GM19324 (cell line): Measurements from ENCODE around the gene ERCC6.

Source experiments
- ATAC-seq: cut with Tn5 transposase; IDR thresholded peaks from one replicate; pipeline ENCODE4 v1.9.1; 2021; ENCODE audit warnings: mild to moderate bottlenecking, moderate library complexity; ENCODE audit not compliant: unreplicated experiment, low FRiP score

ERCC6 gene

DNA sequence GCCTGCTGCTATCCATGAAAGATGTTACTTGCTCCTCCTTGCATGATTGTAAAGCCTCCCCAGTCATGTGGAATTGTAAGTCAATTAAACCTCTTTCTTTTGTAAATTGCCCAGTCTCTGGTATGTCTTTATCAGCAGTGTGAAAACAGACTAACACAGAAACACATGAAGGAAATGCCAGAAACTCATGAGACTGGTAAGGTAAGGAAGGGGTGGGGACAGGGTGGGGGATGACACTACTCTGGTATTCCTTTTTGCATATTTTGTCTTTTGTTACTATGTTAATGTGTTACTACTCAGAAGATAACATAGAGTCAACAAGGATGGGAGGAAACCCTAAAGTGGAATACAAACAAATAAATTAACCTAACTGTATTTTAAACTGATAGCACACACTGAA, 73.2 kb downstream of the ERCC6 start:
- ATAC-seq = no peak
